Measurements from ENCODE around the gene VAMP5. TPM values are rescaled to one million over a fixed set of nuclear protein-coding genes. Genes with fewer than 3 reads are reported as not detected.

Gene VAMP5
- total and polyA plus RNA-seq, 12 donors, result 25.8 to 146 (median 39.4) TPM

DNA sequence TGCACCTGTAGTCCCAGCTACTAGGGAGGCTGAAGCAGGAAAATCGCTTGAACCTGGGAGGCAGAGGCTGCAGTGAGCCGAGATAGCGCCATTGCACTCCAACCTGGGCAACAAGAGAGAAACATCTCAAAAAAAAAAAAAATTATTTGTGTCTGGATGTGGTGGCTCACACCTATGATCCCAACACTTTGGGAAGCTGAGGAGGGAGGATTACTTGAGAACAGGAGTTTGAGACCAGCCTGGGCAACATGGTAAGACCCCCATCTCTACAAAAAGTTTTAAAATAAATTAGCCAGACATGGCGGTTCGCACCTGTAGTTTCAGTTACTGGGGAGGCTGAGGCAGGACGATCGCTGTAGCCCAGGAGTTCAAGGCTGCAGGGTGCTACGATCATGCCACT is 8.5 kb upstream of the VAMP5 start:
- DNase-seq (no peak), ATAC-seq (no peak)
- intact Hi-C loops (cut with DNase I), result no loop called here
- 85 to 86% methylated on average over 8 of the region's 8 CpGs for WGBS, 2 donors
- no peaks in the 10 kb centered on the region for H3K9me3 ChIP-seq
- peaks cover 0 to 38% (median 33%) of the 10 kb centered on the region in 9 donors for H3K4me1 ChIP-seq
- H3K4me3 ChIP-seq, result no peak overlapping the region
- no peaks in the 10 kb centered on the region for H3K36me3 ChIP-seq
- no peaks in the 10 kb centered on the region for H3K27me3 ChIP-seq
- H3K27ac ChIP-seq, result no peak overlapping the region
- TF ChIP-seq, protein P1, sequence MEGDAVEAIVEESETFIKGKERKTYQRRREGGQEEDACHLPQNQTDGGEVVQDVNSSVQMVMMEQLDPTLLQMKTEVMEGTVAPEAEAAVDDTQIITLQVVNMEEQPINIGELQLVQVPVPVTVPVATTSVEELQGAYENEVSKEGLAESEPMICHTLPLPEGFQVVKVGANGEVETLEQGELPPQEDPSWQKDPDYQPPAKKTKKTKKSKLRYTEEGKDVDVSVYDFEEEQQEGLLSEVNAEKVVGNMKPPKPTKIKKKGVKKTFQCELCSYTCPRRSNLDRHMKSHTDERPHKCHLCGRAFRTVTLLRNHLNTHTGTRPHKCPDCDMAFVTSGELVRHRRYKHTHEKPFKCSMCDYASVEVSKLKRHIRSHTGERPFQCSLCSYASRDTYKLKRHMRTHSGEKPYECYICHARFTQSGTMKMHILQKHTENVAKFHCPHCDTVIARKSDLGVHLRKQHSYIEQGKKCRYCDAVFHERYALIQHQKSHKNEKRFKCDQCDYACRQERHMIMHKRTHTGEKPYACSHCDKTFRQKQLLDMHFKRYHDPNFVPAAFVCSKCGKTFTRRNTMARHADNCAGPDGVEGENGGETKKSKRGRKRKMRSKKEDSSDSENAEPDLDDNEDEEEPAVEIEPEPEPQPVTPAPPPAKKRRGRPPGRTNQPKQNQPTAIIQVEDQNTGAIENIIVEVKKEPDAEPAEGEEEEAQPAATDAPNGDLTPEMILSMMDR (IDR thresholded peaks at IDR 0.05), result no peak

DNA sequence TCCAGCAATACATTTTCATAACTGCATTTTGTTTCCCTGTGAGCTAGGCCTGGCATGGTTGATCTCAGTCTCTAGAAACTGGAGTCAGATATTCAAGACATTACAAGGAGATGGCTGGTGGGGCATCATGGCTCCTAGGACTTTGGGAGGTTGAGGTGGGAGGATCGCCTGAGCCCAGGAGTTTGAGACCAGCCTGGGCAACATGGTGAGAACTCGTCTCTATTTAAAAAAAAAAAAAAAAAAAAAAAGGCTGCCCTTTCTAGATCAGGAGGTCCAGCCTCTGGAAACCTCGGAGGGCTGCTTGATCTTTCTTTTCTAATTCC is 7.2 kb upstream of the VAMP5 start:
- ATAC-seq, result no peak
- peak overlapping the region in 3 of 10 donors; percentile 31 to 62 (median 36) for H3K4me3 ChIP-seq
- intact Hi-C loops (cut with DNase I), result no loop called here
- WGBS, 2 donors, result 79 to 82% methylated on average over 3 of the region's 3 CpGs
- peak overlapping the region in 5 of 10 donors; percentile 1 to 93 (median 67) for H3K27ac ChIP-seq
- TF ChIP-seq, protein P1 (IDR thresholded peaks at IDR 0.05), result no peak
- no peaks in the 10 kb centered on the region for H3K9me3 ChIP-seq
- no peaks in the 10 kb centered on the region for H3K27me3 ChIP-seq
- peaks cover 0 to 38% (median 33%) of the 10 kb centered on the region in 9 donors for H3K4me1 ChIP-seq
- H3K36me3 ChIP-seq, result peaks cover 0 to 10% (median 0%) of the 10 kb centered on the region in 9 donors
- DNase-seq, result no peak

DNA sequence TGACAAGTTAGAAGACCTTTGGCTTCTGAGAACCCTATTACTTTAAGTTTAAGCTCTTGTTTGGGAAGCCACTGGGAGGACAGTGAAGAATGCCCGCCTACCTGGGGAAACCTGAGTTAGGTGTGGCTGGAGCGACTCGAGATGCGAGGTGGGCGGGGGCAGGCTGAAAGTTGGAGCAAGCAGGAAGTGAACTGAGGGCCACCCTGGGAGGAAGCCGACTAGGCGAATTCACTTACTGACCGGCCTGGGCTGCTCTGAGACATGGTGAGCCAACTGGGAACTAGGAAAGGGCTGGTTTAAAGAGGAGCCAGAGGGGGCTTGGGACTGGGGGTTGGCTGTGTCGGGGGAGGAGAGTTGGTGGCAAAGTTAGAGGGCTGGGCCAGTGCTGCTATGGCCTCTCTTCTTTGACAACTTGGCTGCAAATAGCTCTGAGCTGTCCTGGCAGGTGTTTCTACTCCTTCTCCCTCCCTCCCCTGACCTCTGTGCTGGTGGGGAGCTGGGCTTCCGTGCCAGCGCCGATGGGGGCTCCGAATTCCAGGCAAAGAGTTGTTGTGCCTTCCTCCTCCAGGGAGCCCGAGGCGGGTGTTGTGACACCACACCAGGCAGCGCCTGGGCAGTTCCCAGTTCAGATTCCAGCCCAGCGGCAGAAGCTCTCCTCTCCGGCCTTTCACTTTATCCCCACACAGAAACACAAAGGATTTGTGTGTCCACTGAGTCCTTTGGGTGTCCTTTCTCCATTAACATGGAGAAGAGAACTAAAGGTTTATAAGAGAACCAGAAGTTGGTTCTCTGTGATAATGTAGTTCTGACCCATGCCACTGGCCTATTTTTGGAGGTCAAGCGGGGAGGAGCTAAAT is 6.6 kb upstream of the VAMP5 start, which contains the start of gene VAMP8:
Gene VAMP8 (plus strand): TSS at position 201 of the 857 bp plus-strand sequence. CDS start 61 bp downstream, at position 262.
- Histone ChIP-seq H3K9me3 (no peaks in the 10 kb centered on the region), H3K36me3 (peaks cover 0 to 15% (median 0%) of the 10 kb centered on the region in 9 donors), H3K4me1 (peaks cover 0 to 39% (median 33%) of the 10 kb centered on the region in 9 donors), H3K27ac (peak within 1 kb of the TSS in 9 of 10 donors; percentile 30 to 93 (median 67)), H3K4me3 (peak within 1 kb of the TSS in 8 of 10 donors; percentile 6 to 62 (median 32)), H3K27me3 (no peaks in the 10 kb centered on the region)
- TF ChIP-seq, protein P1 (IDR thresholded peaks at IDR 0.05), result no peak
- peak; percentile 6 to 62 (median 44) for ATAC-seq
- intact Hi-C loops (cut with DNase I), result no loop called here
- WGBS, 2 donors, result 48 to 52% methylated on average over 19 of the region's 19 CpGs
- no peak for DNase-seq

DNA sequence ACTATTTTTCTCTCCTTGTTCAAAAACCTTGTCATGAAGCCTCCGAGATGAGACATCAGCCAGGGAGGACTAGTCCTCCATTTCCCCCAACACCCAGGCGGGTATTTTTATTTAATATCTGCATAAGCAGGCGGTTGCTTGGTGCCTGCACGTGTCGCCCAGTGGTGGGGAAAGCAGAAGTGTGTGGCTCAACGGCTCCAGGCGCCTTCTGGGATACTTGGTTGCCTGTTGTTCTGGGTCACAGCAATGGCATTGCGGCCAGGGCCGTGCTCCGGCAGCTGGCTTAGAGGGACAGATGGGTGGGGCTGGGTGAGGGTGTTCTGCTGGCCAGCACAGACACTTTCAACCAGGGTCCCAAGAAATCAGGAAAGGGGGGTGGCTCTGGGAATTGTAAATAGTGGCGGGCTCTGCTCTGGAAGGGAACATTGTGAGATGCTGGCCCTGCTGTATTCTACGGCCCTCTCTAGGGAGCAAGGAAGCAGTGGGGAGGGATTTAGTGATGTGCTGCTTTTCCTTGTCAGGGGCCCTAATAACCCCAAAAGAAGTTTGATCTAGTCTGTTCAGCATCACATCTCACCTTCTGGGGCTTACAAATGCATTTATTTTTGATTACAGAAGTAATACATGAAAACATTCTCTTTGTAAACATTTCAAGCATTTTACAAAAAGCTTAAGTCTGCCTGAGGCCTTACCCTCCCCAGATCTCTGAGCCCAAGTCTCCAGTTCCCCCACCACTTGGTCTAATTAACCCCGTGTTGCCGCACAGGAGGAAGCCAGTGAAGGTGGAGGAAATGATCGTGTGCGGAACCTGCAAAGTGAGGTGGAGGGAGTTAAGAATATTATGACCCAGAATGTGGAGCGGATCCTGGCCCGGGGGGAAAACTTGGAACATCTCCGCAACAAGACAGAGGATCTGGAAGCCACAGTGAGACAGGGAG is 5.7 kb upstream of the VAMP5 start:
- peak; percentile 39 to 72 (median 65) for ATAC-seq

More for the DNA sequence above, 5.7 kb upstream of the VAMP5 start:
- peak; percentile 48 to 54 for DNase-seq
- intact Hi-C loops (cut with DNase I), result no loop called here
- Histone ChIP-seq H3K4me3 (peak overlapping the region in 7 of 10 donors; percentile 6 to 62 (median 33)), H3K9me3 (no peaks in the 10 kb centered on the region), H3K27me3 (no peaks in the 10 kb centered on the region), H3K4me1 (peaks cover 0 to 48% (median 33%) of the 10 kb centered on the region in 9 donors), H3K36me3 (peaks cover 0 to 15% (median 0%) of the 10 kb centered on the region in 9 donors), H3K27ac (peak overlapping the region in 9 of 10 donors; percentile 30 to 93 (median 67))
- TF ChIP-seq, protein P1 (IDR thresholded peaks at IDR 0.05), result no peak
- 61 to 67% methylated on average over 19 of the region's 19 CpGs for WGBS, 2 donors

All from heart right ventricle (tissue), 16 donors.